ENCODE results near the gene IKBKE. TPM values are rescaled to one million over a fixed set of nuclear protein-coding genes. Genes with fewer than 3 reads are reported as not detected.

The IKBKE gene
- total RNA-seq, 1 experiment from 2014 or later, result 12.9 TPM

DNA sequence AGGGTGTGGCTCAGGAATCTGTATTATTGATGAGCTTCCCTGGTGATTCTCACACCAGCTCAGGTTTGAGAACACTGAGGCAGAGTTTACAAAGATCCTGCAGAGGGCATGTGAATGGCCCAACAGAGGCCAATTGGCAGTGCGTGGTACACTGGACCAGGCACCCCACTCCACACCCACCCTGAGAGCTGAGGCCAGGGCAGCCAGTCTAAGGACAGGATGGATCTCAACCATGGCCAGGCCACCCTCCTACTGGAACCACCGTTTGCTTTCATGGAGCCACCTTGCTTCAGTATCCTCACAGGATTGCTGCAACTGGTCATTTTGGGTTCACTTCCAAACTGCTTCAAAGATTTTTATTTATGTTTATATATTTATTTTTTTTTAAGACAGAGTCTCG lies 29.8 kb downstream of the IKBKE start:
- no peak overlapping the region for H3K4me3 ChIP-seq
- H3K27me3 ChIP-seq, result no peaks in the 10 kb centered on the region
- H3K9me3 ChIP-seq, result no peaks in the 10 kb centered on the region
- H3K36me3 ChIP-seq, result no peaks in the 10 kb centered on the region
- no peak for DNase-seq

DNA sequence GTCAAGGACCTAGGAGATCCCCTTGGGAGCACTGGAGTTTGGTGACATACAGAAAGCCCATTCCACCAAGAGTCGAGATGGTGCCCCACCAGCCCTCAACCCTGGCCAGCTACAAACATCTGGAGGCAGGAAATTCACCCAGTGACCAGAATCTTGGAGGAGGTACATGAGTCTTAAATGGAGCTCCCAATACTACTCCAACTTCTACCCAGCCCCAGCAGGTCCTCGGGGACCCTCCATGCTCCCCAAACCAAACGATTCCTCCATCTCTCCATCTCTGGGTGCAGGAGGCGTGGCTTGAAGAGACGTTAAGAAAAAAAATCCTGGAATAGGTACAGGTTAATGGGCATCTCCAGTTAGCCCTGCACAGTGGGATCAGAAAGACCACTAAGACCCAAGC lies 31.6 kb downstream of the IKBKE start:
- DNase-seq, result no peak
- H3K9me3 ChIP-seq, result no peaks in the 10 kb centered on the region
- no peaks in the 10 kb centered on the region for H3K27me3 ChIP-seq
- H3K4me3 ChIP-seq, result no peak overlapping the region
- H3K36me3 ChIP-seq, result no peaks in the 10 kb centered on the region; the same call in 1 of the 2 replicates

DNA sequence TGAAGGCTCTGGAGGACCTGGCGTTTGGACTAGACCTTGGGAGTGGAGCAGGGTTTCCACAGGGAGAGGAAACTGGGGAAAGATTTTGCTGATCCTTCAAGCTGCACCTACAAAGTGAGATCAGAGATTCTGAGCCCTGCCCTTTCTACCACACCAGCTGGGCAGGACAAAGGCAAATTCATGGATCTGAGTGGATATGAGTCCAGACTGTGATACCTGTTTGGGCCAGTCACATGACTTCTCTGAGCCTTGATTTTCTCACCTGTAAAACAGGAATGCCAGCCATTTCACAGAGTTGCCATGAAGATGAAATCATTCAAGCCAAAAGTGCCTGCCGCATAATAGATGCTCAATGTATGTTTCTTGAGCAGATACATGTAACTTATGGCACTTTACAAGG lies 32.1 kb downstream of the IKBKE start:
- no peak for DNase-seq
- no peaks in the 10 kb centered on the region for H3K9me3 ChIP-seq
- H3K4me3 ChIP-seq, result no peak overlapping the region
- no peaks in the 10 kb centered on the region; the same call in 1 of the 2 replicates for H3K36me3 ChIP-seq
- H3K27me3 ChIP-seq, result no peaks in the 10 kb centered on the region

DNA sequence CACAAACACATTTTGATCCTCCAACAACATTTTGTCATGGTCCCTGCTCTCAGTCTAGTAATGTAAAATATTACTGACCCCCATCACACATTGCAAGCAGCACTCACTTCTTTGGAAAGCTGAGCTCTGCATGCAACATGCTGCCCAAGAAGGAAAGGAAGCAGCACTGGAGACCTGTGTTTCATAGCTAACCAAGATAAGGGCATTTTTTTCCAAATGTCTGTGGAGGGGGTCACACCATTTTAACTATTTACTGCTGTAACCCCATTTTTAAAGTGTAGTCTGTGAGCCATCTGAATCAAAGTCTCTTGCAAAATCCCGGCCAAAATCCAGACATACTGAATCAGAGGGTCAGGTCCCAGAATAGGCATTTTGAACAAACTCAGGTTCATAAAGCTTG lies 32.5 kb downstream of the IKBKE start:
- Histone ChIP-seq H3K36me3 (no peaks in the 10 kb centered on the region; the same call in 1 of the 2 replicates), H3K9me3 (no peaks in the 10 kb centered on the region), H3K4me3 (no peak overlapping the region), H3K27me3 (no peaks in the 10 kb centered on the region)
- no peak for DNase-seq

DNA sequence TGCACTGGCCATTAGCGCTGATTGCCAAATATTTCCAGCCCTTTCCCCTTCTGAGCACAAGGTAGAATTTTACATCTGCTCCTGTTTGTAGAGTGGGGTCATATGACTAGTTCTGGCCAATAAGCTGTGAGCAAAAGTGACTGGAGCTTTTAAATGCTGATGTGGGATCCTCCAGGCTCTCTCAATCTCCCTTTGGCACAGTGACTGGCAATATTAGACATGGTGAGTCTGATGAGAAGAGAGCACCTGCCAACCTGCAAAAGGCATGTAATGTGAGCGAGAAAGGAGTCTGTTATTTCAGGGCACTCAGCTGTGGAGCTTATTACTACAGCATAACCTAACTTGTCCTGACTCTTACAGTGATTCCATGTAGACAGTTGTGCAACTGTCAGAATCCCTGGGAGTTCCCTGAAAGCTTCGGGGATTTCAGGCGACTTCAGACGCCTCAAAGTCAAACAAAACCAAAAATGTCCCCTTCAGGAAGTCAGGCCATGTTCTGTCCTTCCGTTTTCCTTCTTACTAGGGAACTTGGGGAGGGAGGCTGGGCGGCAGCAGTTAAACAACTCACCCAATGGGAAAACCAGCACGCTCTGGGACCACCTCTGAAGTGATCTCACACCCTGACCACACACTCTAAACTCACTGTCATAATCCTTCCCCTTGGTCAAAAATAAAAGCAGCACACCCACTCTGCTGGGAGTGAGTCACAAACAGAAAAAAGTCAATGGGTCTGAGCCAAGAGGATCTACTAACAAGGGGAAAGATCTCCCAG lies 33.5 kb downstream of the IKBKE start:
- Histone ChIP-seq H3K36me3 (no peaks in the 10 kb centered on the region; the same call in 1 of the 2 replicates), H3K9me3 (no peaks in the 10 kb centered on the region), H3K4me3 (no peak overlapping the region), H3K27me3 (no peaks in the 10 kb centered on the region)
- DNase-seq, result peak; percentile 91

DNA sequence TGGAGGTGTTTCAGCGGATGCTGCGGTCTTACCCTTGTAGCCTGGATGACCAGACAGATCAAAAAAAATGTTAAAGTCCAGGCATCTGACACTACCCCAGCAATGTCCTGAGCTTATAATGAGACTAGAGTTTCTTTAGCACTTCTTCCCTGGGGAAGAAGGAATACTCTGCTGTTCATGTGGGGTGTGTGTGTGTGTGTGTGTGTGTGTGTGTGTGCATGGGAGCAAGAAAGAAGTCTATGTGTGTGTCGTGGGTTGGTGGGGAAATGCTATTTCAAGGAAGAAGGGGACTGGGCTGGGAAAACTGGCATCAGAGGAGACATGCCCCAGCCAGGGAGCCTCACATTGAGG lies 34.1 kb downstream of the IKBKE start:
- no peaks in the 10 kb centered on the region; the same call in 1 of the 2 replicates for H3K36me3 ChIP-seq
- H3K27me3 ChIP-seq, result no peaks in the 10 kb centered on the region
- no peaks in the 10 kb centered on the region for H3K9me3 ChIP-seq
- H3K4me3 ChIP-seq, result no peak overlapping the region
- DNase-seq, result no peak

DNA sequence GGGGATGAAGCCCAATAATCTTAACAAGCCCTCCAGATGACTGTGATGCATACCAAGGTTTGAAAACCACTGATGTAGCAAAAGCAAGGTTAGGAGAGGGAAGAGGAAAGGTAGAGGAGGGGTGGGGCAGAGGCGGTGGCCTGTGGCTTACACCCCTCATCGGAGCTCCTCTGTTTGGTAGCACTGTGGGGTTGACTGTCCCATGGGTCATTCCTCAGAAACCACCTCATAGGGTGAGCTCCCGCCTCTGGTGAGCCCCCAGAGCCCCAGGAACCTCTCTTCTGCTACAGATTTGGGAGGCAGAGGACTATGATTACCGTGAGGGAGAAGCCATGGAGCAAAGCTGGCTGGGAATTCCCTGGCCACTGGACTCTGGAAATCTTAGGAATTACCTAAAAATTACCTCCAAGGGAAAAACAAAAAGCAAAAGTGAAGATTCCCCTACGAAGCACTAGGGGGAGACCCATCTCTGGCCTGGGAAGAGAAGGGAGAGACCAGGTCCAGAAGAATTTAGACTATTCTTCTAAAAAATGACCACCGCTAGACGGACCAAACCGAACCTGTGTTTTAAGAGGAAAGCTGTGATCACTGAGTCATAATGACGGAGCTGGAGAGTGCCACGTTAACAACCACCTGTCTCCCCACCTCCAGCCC lies 35.6 kb downstream of the IKBKE start:
- Histone ChIP-seq H3K4me3 (no peak overlapping the region), H3K9me3 (no peaks in the 10 kb centered on the region), H3K36me3 (no peaks in the 10 kb centered on the region; the same call in 1 of the 2 replicates), H3K27me3 (no peaks in the 10 kb centered on the region)
- DNase-seq, result no peak

DNA sequence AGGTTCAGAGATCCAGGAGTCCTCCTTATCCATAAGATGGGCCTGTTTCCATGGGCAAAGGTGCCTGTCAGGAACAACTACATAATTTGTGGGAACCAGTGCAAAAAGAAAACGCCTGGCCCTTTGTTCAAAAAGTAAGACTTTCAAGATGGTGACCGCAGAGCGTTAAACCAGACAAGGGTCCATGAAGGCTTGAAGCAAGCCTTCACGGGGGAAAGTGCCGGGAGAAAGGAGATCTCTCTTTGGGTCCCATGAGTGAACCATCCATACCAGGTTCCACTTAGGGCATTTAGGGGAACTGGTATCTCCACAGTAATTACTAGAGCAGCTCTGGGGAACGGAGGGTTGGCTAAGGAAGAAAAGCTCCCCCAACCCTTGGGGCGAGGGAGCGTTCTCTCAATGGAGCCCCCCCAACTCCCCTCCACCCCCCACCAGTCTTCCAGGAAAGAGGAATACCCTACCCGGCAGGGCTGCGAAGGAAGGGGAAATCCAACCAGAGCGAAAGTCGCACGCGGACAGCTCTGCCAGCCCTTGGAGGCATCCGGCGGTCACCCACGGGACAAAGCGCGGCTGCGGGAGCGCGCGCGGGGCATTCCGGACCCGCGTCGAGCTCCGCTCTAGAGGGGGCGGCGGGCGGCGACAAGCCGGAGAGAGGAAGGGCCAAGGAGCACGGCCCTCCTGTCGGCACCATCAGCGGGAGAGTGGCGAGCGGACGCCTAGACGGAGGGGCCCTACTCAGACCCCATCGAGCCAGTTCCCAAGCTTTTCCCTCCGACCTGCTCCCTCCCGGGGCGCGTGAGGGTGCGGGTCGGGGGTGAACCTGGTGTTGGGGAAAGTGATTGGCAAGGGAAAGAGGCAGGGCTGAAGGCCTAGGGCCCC lies 36.4 kb downstream of the IKBKE start:
- no peak for DNase-seq
- Histone ChIP-seq H3K36me3 (no peaks in the 10 kb centered on the region; the same call in 1 of the 2 replicates), H3K4me3 (peak overlapping the region; percentile 51), H3K27me3 (no peaks in the 10 kb centered on the region), H3K9me3 (no peaks in the 10 kb centered on the region)

DNA sequence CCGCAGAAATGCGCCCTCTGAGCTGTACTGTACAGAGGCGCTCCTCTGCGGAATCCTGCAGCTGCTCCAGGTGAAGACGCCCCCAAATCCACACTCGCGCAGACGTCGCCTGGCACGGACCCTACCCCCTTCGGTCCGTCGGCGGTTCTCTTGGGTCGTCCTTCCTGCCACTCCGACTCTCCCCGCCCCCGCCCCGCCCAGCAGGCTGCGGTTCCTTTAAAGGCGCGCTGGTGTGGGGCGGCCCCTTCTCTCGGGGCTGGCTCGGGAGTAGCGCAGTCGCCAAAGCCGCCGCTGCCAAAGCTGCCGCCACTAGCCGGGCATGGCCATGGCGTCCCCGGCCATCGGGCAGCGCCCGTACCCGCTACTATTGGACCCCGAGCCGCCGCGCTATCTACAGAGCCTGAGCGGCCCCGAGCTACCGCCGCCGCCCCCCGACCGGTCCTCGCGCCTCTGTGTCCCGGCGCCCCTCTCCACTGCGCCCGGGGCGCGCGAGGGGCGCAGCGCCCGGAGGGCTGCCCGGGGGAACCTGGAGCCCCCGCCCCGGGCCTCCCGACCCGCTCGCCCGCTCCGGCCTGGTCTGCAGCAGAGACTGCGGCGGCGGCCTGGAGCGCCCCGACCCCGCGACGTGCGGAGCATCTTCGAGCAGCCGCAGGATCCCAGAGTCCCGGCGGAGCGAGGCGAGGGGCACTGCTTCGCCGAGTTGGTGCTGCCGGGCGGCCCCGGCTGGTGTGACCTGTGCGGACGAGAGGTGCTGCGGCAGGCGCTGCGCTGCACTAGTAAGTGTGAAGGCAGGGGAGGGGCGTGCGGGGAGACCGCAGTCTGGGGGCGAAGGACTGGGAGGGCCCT lies 37.2 kb downstream of the IKBKE start, which contains the start of gene RASSF5:
TSS of gene RASSF5 (plus strand) at position 248 of the 846 bp plus-strand sequence. CDS start at position 320, 72 bp downstream.
- H3K9me3 ChIP-seq, result no peaks in the 10 kb centered on the region
- peak within 1 kb of the TSS; percentile 51 for H3K4me3 ChIP-seq
- peak; percentile 78 for DNase-seq
- no peaks in the 10 kb centered on the region for H3K27me3 ChIP-seq
- H3K36me3 ChIP-seq, result no peaks in the 10 kb centered on the region; the same call in 1 of the 2 replicates

DNA sequence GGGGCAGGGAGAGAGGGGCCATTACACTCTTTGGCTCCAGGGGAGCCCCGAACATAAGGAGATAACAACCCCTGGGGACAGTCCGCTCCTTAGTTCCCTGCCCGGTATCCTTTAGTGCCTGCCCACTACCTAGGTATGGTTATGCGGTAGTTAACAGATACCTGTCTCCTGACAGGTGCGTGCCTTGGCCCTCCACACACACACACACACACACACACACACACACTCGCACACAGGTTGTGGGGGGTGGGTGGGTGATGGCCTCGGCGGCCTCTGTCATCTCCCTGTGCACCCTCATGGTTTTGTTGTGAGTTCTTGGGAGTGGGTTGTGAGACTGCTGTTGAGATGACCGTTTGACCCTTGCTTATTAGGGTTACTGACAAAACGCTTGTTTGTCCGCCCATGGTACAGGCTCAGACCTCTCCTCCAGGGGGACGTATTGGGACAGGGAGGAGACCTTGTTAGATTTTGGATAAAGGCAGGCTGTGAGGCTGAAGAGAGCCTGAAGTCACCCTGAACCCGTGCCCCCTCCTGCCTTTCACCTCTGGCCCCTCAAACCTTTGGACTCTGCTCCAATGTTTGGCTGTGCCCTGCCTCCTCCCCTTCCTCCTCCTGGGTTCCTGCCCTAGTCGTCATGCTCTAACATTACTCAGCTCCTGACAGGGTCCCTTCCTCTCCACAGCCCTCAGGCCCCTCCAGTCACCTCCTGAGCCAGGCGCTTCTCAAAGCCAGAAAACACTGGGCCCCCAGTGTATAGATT lies 38.0 kb downstream of the IKBKE start:
- no peak for DNase-seq
- Histone ChIP-seq H3K9me3 (no peaks in the 10 kb centered on the region), H3K36me3 (no peaks in the 10 kb centered on the region; the same call in 1 of the 2 replicates), H3K27me3 (no peaks in the 10 kb centered on the region), H3K4me3 (no peak overlapping the region)

DNA sequence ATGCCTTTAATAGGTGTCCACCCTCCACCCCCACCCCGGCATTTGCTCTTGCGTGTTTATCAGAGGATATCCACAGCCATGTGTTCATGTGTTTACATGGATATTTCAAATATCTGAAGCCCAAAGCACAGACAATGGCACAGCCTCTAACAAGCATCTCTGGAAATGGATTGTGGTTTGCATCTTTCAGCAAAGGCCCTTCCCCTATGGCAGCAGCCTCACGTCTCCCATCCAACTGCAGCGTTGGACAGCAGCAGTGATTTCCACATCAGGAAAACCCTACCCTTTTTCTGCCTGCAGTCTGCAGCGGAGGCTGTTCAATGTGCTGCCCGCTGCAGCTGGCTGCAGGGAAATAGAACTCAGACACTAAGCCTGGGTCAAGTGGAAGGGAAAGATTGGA lies 38.7 kb downstream of the IKBKE start:
- H3K4me3 ChIP-seq, result no peak overlapping the region
- H3K36me3 ChIP-seq, result no peaks in the 10 kb centered on the region; the same call in 1 of the 2 replicates

DNA sequence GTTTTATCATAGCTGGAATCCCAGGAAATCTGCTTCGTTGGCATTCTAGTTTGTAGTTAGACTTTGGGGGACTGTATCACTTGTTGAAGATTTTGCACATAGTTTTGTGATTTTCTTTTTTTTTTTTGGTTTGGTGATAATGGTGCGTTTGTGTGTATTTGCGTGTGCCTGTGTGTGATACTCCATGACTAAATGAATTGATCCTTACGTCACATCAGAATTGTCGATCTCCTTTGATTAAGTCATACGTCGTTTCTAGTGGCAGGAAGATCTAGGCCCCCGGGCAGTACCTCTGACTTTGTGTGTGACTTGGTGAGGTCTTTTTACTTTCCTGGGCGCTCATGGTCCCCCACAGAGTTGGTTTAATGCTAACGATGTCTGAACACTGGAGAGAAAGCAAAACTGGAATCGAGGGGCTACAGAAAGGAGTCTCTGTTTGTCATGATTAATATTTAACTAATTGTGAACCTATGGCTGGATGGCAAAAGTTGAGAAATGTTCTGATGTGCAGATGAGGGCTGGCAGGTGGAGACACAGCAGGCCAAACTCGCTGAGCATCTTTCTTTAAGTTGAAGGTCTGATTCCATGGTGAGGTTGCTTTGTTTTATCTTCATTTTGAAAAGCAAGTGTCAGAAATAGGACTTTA lies 39.5 kb downstream of the IKBKE start:
- DNase-seq, result no peak
- Histone ChIP-seq H3K36me3 (no peaks in the 10 kb centered on the region; the same call in 1 of the 2 replicates), H3K27me3 (no peaks in the 10 kb centered on the region), H3K4me3 (no peak overlapping the region), H3K9me3 (no peaks in the 10 kb centered on the region)

More for the DNA sequence above, 38.7 kb downstream of the IKBKE start:
- DNase-seq, result no peak
- Histone ChIP-seq H3K27me3 (no peaks in the 10 kb centered on the region), H3K9me3 (no peaks in the 10 kb centered on the region)

DNA sequence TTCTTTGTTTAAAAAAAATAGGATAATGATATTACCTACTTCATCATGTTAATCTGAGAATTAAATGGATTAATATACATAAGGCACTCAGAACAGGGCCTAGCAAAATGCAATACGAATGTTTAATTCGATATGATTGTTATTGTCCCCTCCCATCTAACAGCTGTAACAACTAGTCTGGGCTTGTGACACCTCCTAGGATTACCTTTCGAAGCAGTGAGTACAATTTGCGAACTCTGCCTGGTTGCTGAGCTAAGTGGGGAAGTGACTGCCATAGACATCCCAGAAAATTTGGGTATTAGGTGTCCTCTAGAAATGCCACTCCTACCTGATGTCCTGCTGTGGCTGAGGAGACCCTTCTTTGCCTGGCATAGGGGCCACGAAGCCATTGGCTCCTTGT lies 40.1 kb downstream of the IKBKE start:
- no peaks in the 10 kb centered on the region for H3K27me3 ChIP-seq
- DNase-seq, result no peak
- no peak overlapping the region for H3K4me3 ChIP-seq
- no peaks in the 10 kb centered on the region; the same call in 1 of the 2 replicates for H3K36me3 ChIP-seq
- no peaks in the 10 kb centered on the region for H3K9me3 ChIP-seq

DNA sequence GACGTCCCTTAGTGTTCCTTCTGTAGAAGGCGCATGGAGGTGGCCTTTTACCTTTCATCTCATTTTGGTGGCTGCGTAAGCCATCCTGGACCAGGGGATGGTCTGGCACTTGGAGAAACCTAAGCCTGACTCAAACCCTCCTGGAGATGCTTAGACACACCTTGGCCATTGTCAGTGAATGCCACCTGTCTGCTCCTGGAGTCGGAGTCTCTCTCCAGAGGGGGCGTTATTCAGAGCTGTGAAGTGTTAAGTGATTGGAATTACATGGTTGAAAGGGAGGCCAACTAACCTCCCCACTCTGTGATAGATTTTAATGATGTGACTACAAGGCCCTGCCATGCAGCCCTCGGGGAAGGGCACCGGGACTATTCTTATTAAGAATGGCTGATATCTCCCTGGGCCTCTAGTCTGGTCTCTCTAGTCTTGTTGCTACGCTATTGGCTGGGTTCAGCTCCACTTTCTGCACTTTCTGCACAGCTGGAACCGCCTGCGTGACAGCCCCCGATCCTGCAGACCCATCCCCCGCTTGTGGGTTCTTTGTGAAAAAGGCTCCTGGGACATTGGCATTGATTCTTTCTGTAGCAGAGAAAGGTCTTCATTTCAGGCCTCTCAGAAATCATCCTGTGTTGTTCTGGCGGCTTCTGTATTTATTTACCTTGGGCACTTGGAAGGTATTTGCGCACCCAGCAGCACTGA lies 41.2 kb downstream of the IKBKE start:
- H3K4me3 ChIP-seq, result no peak overlapping the region
- H3K36me3 ChIP-seq, result no peaks in the 10 kb centered on the region
- H3K9me3 ChIP-seq, result no peaks in the 10 kb centered on the region
- H3K27me3 ChIP-seq, result no peaks in the 10 kb centered on the region
- DNase-seq, result no peak

Measured in MG63 (cell line).